Heart left ventricle (tissue), 13 donors: ENCODE results near the gene TMEM266.

Experiments used
- POLR2A ChIP-seq, 2 donors: fragments of 450-650 bp; IDR thresholded peaks; one replicate each; pipeline ENCODE4 v1.6.1; 2017; ENCODE audit warnings: antibody characterized with exemption in 2 of 2, mild to moderate bottlenecking in 2 of 2, moderate library complexity in 2 of 2
- TF ChIP-seq, protein P1 (sequence below), 12 donors: fragments of 200-600 bp; sonication (generic) in 4 of 12; IDR thresholded peaks; one replicate each; pipeline versions ENCODE4 v1.5.0 to v1.8.0; 2018 to 2022; ENCODE audit warnings: antibody characterized with exemption in 12 of 12, mild to moderate bottlenecking in 5 of 12
- donor health status: ischemic (EF 13 %, LVEDD 7.1; RV severe dilation, severe dysfunction).
- donor health status: DM: no; HTN: yes; CAD: no.
- donor health status: DM: no; HTN: no; CAD: no.
- donor health status: ischemic (EF 25% LVEDD 6.9; RV normal size, moderate dysfunction).
- donor health status: ischemic (EF 25% LVEDD 5.7; RV mildly dilated, moderate dysfunction).
- donor health status: ischemic (EF 35%, LVEDD 5.7; RV mildly dilated, moderate dysfunction).
- donor health status: nonischemic (EF 11% LVEDD 7.7; RV severe dilation, severe dysfunction).
- donor health status: DM: yes; HTN: yes; CAD: no.
- donor health status: PGD.
- donor health status: ischemic (EF 29% LVEDD 5.4; RV normal size, mild dysfunction).
- donor health status: nonischemic (EF 23%, LVEDD 6.1; RV moderate dilation, normal function).

DNA sequence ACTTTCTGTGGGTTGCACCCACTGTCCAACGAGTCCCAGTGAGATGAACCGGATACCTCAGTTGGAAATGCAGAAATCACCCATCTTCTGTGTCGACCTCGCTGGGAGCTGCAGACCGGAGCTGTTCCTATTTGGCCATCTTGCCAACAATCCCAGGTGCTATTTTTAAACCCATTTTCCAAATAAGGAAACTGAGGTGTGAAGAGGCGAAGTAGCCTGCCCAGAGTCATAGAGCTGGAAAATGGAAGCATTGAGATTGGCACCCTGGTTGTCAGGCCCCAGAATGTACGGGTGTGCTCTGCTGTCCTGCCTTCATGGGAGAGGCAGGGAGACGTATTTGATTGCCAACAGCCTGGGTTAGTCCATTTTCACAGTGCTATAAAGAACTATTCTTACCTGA, 39.6 kb downstream of the TMEM266 start:
- TF ChIP-seq, protein P1, sequence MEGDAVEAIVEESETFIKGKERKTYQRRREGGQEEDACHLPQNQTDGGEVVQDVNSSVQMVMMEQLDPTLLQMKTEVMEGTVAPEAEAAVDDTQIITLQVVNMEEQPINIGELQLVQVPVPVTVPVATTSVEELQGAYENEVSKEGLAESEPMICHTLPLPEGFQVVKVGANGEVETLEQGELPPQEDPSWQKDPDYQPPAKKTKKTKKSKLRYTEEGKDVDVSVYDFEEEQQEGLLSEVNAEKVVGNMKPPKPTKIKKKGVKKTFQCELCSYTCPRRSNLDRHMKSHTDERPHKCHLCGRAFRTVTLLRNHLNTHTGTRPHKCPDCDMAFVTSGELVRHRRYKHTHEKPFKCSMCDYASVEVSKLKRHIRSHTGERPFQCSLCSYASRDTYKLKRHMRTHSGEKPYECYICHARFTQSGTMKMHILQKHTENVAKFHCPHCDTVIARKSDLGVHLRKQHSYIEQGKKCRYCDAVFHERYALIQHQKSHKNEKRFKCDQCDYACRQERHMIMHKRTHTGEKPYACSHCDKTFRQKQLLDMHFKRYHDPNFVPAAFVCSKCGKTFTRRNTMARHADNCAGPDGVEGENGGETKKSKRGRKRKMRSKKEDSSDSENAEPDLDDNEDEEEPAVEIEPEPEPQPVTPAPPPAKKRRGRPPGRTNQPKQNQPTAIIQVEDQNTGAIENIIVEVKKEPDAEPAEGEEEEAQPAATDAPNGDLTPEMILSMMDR (IDR thresholded peaks at IDR 0.05), result no peak
- TF ChIP-seq POLR2A (IDR thresholded peaks at IDR 0.05), result no peak
